Colon (tissue), 2 donors: ENCODE measurements around the gene C2orf72.
"Not testable (repeated sequence)": the region's sequence is repeated elsewhere in the genome, so short reads cannot be mapped to it uniquely, and the experiment has no call there.

Experiments
- FAIRE-seq: peaks from 2 replicates; lab custom pipeline; 2012; peaks lifted over from hg19 to GRCh38; lab: Jason Lieb, UNC
- donor health status: control.
- donor health status: control.

Gene C2orf72

DNA sequence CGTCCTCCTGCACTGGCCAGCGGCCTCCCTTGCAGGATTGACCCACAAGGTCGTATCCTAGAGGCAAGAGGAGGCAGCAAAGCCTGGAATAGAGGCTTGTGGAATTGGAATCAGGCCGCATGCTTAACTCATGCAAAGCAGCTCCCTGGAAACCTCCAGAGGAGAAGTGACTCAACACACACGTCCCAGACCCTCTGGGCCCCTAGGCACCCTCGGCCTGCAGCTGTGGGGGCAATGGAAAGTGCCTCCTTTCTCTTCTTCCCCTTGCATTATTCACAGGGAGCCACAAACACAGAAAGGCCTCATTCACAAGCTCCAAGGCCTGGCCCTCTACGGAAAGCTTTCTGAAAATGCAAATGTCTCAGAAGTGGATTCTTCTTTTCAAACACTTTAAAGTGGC, 21.8 kb upstream of the C2orf72 start:
- no peak for FAIRE-seq

DNA sequence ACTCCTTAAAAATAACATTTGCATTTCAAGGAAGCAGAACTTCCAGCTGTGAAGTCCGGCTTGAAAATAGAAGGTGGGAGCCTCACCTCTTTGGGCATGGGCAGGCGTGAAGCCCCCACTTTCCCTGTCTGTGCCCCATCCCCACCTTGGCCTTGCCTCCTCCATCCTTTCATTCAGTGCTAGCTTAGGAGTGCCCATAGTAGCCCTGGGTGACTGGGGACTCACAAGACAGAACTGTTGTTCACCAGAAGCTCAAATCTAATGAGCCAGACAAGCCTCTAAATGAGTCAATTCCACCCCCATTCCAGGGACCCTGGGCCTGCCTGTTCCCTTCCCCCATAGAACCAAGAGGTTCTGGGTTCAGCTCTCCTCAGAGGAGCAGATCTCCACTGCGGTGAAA, 21.4 kb upstream of the C2orf72 start:
- no peak for FAIRE-seq

DNA sequence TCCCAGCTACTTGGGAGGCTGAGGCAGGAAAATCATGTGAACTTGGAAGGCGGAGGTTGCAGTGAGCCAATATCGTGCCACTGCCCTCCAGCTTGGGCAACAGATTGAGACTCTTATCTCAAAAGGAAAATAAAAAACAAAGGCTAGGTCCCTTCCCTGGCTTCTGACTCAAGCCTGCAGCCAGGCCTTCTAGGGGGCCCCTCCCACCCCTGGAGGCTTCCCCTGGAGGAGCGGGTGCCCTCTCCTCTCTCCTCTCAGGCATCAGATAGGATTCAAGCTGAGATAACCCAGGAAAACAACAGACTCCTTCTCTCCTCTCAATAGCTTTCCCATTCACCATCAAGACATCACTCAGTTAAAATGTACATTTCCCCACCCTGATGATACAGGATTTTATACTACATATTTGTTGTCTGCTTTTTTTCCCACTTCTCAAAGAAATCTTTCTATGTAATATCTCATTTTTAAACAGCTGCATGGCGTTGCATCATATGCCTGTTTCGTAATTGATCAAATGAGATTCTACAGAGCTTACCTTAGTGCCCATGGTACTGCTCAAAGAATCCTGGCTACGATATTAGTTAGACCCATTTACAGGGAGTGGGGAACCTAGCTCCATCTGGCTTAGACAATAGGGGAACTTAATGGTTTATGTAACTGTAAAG, 20.6 kb upstream of the C2orf72 start:
- no peak for FAIRE-seq

DNA sequence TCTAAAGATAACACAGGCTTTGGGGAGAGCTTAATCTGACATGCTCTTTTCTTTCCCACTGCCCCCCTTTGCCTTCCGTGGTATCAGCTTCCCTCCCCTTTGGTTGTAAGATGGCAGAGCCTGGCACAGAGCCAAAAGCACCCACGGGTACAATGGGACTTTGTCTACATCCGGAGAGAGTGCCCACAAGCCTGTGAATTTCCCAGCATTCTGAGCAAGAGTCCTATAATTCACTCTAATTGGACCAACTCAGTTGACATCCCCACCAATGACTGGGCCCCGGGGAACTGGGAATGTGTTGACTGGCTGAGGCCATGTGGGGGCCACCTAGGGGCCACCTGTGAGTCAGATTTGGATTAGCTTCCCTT, 20.1 kb upstream of the C2orf72 start:
- no peak for FAIRE-seq

DNA sequence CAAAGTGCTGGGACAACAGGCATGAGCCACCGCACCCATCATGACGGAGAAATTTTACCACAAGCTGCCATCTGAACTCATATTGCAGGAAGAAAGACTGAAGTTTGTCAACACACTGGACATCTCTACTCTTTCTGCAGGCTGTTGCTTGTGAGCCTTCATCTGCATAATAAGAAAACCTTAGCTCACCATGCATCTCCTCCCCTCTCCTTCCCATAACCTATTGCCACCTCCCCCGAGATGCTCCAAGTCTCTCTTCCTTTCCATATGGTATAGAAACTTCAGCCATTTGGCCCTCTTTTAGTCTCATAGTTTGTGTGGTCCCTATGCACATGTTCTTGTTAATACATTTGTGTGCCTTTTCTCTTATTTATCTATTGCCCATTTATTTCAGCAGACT, 19.1 kb upstream of the C2orf72 start:
- no peak for FAIRE-seq

DNA sequence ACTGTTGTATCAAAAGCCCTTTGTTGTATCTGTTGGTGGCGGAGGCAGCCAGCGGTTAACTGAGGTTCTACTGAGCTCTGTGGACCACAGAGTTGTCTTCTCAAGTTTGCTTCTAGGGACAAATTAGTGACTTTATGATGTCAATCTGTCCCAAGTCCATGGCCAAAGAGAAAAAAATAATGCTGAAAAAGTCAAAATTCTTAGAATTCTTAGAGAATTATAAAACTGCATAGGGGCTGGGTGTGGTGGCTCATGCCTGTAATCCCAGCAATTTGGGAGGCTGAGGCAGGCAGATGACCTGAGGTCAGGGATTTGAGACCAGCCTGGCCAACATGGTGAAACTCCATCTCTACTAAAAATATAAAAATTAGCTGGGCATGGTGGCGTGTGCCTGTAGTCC, 12.3 kb upstream of the C2orf72 start:
- not testable (repeated sequence) for FAIRE-seq

DNA sequence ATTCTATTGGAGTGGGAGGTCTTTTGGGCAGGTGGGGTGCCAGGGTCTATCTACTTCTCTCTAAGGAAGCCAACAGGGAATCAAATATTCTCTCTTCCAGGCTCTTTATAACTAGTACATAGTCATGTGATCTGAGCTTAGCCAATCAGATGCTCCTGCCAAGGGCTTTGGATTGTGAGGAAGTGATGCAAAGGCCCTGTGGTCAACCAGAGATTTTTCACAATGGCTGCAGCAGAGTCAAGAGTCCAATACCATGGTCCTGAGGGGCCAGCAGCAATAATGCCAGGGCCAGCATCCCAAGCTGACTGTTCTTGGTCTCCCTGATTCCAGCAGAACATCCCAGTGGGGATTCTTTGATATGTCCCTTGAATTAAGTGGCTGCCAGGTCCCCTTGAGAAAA, 8.4 kb upstream of the C2orf72 start:
- no peak for FAIRE-seq

DNA sequence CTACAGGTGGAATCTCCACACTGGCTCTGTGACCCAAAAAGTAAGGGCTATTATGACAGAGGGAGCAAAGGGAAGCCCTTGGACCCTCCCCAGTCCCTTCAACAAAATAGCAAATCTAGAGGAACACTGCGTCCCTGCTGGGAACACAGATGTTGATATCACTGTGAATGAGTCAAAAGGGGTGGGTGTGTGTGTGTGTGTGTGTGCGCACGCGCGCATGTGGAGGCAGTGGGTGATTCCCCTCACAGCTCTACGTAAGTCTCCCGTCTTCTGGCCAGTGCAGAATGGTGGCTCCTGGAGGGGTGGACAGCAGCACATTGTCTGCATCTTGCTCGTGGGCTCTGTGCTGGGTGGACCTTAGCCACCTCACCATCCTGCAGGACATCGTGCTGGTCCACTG, 7.8 kb upstream of the C2orf72 start:
- no peak for FAIRE-seq

DNA sequence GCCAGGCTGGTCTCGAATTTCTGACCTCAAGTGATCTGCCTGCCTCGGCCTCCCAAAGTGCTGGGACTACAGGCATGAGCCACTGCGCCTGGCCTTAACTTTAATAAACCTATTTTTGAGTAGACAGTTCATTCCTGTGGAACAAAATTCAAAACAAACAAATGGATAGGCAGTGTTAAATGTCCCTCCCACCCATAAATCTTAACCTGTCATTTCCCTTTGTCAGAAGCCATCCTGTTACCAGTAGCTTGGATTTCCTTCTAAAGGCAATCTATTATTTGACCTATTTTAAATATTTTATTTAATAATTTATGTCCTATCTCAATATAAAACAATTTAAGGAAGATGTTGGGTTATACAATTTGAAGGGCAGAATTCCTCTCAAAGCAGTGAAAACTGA, 6.6 kb upstream of the C2orf72 start:
- FAIRE-seq: no peak

DNA sequence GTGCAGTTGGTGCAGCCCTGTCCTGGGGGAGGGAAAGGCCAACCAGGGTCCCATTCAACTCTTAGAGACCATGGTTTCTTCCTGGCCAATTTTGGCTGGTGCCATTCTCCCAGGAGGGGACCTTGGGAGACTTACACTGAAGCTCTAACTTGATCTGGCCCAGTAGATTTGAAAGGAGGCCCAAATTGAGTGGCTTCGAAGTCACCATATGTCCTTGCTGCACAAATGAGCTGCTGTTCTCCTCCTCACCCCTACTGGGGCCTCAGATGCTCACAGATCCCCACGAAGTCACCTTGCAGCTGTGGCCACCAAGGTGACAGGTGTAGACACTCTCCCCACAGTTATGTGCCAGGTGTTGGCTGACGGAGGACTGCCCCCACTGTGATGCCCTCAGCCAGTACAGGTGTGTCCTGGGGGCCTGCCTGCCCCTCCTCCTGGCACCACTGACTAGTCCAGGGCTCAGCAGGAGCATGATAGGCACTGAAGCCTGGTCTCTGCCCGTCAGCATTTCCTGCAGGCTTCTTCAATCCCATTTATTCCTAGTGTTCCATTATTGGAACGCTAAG, 4.7 kb upstream of the C2orf72 start:
- FAIRE-seq: no peak

DNA sequence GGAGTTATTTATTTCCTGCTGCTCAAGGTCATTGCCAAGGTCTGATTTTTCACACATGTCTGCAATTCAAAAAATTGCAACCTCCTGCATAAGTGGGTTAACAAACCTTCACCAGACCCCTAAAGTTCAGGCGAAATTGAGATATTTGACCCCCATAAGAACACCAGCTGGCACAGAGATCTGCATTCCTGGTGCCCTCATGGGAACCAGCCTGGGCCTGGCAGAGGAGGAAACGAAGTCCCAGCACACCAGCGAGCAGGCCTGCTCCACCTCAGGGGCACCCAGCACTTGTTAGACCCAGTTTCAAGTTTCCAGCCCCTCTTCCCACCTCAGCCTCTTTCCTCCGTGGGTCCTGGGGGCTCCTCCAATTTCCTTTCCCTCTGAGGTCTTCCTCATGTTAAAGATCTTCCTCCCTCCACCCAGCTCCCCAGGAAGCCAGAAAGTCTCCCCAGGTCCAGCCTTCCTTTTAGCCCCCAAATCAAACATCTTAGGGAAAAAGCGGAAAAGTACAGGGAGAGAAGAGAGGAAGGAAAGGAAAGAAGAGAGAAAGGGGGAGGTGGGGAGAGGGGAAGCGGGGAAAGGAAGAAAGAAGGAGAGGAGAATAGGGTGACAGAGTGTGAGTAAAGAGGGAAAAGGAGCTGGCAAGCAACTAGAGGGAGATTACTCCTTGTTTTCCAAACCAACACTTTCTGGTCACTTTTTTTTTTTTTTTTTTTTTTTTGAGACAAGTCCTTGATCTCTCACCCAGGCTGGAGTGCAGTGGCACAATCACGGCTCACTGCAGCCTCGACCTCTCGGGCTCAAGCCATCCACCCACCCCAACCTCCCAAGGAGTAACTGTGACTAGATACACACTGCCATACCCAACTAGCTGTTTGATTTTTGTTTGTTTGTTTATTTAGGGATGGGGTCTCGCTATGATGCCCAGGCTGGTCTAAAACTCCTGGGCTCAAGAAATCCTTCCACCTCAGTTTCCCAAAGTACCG, 3.9 kb upstream of the C2orf72 start:
- no peak for FAIRE-seq

DNA sequence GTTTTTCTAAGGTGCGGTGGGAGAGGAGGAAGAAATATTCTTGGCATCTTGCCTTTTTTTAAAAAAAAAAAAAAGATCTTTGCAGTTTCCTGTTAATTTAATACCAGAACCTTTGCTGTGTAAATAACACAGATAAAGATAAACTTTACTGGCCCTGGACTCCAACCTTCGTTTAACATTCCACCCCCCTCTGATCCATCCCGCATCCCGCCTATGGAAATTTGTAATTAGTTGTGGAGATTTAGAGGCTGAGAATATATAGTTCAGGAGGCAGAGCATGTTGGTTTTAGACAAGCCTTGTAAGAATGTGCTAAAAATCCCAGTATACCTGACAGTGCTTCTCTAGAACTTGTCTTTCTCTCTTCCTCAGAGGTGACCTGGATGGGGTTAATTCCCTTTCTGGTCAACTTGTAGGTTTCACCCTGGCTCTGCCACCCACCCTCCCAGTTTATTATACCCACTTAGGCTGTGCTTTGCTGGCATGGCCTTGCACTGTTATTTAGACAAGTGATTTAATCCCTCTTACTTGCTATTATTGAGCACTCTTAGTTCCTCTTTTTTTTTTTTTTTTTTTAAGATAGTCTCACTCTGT, 2.9 kb upstream of the C2orf72 start:
- FAIRE-seq: no peak

DNA sequence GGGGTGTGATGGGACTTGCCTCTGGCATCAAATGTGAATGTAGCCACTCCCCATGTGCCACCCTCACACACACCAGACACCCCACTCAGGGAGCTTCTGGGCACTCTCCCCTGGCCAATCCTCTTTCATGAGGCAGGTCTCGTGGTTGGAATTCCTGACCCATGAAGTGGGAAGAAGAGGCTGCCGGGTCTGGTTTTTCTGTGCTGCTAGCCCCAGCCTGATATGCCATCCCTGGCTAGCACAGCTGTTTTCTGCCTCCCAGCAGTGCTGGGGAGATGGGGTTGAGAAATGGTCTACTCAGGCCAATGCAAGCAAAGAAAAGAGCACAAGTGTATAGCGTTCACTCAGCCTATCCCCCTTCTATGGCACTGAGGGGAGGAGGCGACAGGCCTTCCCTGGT, 1.2 kb upstream of the C2orf72 start:
- FAIRE-seq: no peak

DNA sequence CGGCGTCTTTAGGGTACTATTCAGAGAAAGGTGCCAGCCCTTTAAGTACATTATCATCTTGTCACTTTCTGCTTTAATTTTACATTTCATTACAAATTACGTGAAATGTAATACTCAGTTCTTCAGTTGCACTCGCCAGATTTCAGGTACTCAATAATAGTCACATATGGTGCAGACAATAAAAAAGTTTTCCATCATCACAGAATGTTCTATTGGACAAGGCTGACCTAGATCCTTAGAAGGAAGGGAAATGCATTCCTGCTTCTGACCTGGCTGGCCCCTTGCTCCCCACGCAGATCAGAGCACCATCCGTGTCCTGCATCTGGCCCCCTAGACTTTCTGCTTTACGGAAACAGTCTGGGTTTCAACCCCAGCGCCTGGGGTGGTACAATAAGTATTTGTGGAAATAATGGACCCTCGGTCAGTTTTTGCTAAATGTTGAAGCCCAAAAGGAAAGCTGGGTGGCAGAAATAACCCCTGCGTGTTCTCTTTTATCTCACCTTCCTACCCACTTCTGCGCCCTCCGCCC, 681 bp upstream of the C2orf72 start:
- no peak for FAIRE-seq

DNA sequence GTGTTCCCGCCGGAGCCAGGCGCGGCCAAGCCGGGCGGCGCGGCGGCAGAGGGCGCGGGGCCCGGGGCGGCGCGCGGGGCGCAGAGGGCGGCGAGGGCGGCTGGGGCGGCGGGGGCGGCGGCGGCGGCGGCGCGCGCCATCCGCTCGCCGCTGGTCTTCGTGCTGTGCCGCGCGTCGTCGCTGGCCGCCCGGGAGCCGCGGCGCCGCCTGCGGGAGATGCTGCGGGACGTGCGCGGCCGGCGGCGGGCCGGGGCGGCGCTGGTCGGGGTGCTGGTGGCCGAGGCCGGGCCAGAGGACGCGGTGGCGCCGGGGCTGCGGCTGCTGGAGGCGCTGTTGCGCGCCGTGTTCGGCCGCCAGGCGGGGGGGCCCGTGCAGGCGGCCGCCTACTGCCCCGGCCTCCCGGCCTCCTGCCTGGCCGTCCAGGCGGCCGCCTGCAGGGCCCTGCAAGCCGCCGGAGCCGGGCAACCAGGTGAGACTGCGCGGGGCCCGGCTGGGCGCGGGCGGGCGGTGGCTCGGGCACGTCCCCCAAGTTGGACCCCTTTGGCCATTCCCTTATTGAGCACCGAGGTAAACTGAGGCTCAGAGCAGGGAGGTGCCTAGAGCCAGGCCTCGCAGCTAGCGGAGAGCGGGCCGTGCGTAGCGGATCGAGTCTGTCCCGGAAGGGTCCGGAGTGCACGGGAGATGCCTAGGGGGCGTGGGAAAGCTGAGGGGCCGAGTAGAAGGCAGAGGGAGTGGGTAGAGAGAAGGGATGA, 584 bp downstream of the C2orf72 start:
- FAIRE-seq: no peak

DNA sequence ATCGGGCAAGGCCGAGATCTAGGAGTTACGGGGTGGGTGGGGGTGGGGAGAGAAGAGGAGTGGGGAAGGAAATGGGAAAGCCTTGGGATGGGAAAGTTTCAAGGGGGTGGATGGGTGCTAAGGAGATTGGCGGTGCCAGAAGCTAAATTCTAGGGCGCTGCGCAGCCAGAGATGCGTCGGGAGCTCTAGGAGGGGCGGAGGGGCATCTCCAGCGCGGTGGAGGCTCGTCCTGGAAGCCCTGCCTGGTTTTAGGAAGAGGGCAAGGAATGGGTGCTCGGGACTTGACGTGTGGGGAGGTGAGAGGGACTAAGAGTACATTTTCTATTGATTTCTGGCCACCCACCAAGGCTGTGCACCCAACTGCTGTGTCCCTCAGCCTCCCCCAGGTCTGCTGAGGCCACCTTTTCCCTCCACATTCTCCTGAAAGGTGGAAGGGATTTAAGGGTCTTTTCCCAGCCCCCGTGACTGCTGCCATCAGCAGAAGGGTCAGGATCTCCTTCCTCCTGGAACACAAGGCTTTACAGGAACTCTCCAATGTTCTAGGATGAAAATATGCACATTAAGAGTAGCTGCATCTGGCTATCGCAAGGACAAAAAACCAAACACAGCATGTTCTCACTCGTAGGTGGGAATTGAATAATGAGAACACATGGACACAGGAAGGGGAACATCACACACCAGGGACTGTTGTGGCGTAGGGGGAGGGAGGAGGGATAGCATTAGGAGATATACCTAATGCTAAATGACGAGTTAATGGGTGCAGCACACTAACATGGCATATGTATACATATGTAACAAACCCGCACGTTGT, 1.4 kb downstream of the C2orf72 start:
- FAIRE-seq: no peak

DNA sequence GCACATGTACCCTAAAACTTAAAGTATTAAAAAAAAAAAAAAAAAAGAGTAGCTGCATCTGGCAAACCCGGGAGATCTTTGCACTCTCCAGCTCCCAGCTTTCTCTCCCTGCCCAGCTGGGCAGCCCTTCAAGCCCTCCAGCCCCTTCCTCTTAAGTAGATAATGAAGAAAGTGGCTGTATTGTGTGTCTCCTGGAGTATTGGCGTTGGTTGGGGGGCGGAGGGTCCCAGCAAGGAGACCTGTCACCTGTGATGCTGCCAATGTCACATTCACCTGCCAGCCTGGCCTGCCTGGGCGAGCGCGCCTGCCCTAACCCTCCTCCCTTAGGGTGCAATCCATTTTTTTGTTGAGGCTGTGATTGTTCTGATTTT, 2.0 kb downstream of the C2orf72 start:
- no peak for FAIRE-seq

DNA sequence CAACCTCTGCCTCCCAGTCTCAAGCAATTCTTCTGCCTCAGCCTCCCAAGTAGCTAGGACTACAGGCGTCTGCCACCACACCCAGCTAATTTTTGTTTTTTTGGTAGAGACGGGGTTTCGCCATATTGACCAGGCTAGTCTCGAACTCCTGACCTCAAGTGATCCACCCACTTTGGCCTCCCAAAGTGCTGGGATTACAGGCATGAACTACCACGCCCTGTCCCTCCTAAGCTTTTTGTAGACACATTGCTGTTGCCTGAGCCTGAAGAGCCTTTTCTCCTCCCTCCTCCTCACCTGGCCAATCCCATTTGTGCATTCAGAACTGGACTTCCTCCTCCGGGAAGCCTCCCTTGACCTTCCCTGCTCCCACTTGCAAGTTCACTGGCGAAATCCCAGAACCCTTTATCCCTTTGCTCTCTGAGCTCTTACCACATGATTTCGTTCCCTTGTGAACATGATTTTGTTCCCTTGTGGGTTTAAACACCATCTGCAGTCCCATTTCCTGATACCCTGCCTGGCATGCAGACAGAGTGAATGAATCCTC, 2.6 kb downstream of the C2orf72 start:
- FAIRE-seq: no peak

DNA sequence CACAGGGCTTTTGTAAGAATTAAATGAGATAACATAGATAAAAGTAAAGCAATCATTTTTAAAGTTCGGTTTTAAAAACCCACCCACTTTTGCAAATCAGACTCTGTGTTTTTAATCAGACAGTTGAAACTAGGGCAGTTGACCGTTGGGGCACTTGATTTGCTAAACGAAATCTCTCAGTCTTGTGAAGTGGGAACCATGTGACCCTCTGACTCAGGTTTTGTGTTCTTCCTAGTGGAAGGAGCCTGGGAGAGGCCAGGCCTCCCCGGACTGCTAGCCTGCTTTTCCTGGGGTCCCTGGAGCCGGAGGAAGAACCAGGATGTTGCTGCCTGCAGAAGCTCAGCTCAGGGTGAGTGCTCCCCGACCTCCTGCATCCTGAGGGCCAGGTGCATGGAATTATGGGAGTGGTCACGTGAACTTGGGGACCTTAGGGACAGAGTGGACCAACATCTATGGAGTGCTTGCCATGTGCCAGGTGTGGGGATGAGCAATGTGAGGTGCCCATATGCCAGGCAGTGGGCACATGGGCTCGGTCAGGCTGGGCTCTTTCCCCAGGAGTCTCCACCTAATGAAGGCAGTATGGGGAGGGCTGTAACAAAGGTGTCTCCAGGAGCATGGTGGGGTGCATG, 3.9 kb downstream of the C2orf72 start:
- no peak for FAIRE-seq

DNA sequence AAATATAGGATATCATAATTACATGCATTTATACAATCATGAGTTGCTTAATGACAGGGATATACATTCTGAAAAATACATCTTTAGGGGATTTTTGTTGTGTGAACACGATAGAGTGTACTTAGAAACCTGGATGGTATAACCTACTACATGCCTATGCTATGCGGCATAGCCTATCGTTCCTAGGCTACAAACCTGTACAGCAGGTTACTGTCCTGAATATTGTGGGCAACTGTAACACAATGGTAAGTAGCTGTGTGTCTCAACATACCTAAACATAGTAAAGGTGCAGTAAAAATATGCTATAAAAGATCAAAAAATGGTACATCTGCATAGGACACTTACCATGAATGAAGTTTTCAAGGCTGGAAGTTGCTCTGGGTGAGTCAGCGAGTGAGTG, 6.5 kb downstream of the C2orf72 start:
- FAIRE-seq: no peak
